DOHH2 (cell line): ENCODE measurements around the gene ZFP3.
"Not testable (repeated sequence)": the region's sequence is repeated elsewhere in the genome, so short reads cannot be mapped to it uniquely, and the experiment has no call there.

Experiments used
- H3F3A ChIP-seq: fragments of 200-600 bp; sonication (generic), shearing (Covaris generic); 2 replicates; pipeline ENCODE4 v1.6.0; 2016; ENCODE audit warnings: antibody characterized with exemption, mild to moderate bottlenecking; ENCODE audit not compliant: control insufficient read depth, insufficient read depth
- H3K27ac ChIP-seq: fragments of 200-600 bp; sonication (generic); 2 replicates; pipeline ENCODE4 v1.5.1; 2014; ENCODE audit warnings: low read depth, mild to moderate bottlenecking, low read length, moderate library complexity
- H3K27me3 ChIP-seq: fragments of 200-600 bp; sonication (generic); 2 replicates; pipeline ENCODE4 v1.6.1; 2014; ENCODE audit warnings: mild to moderate bottlenecking, low read length, mixed read lengths; ENCODE audit not compliant: control insufficient read depth
- H3K36me3 ChIP-seq: fragments of 200-600 bp; sonication (generic); 2 replicates; pipeline ENCODE4 v1.6.1; 2014; ENCODE audit warnings: mild to moderate bottlenecking, low read length, moderate library complexity, mixed read lengths; ENCODE audit not compliant: control insufficient read depth
- H3K4me1 ChIP-seq: fragments of 200-600 bp; sonication (generic); 2 replicates; pipeline ENCODE4 v1.6.1; 2014; ENCODE audit warnings: mild to moderate bottlenecking, low read length, mixed read lengths; ENCODE audit not compliant: control insufficient read depth
- H3K4me2 ChIP-seq: fragments of 200-600 bp; sonication (generic); 2 replicates; pipeline ENCODE4 v1.6.0; 2014; ENCODE audit warnings: mild to moderate bottlenecking, low read length, moderate library complexity
- H3K4me3 ChIP-seq: fragments of 200-600 bp; sonication (generic); 2 replicates; pipeline ENCODE4 v1.5.1; 2014; ENCODE audit warnings: mild to moderate bottlenecking, low read length, mixed read lengths
- H3K79me2 ChIP-seq: fragments of 200-600 bp; sonication (generic); 2 replicates; pipeline ENCODE4 v1.6.1; 2014; ENCODE audit warnings: mild to moderate bottlenecking, low read length, mixed read lengths; ENCODE audit not compliant: control insufficient read depth
- H3K9me2 ChIP-seq: fragments of 200-600 bp; sonication (generic); replicated peaks from 2 replicates; pipeline ENCODE4 v1.6.1; 2014; ENCODE audit warnings: mild to moderate bottlenecking, low read length, mixed read lengths; ENCODE audit not compliant: control insufficient read depth
- H3K9me3 ChIP-seq: fragments of 200-600 bp; sonication (generic); 2 replicates; pipeline ENCODE4 v1.6.1; 2014; ENCODE audit warnings: antibody characterized with exemption, low read length, mixed read lengths; ENCODE audit not compliant: control insufficient read depth, insufficient read depth
- H4K20me1 ChIP-seq: fragments of 200-600 bp; sonication (generic); 2 replicates; pipeline ENCODE4 v1.6.0; 2014; ENCODE audit warnings: low read depth, mild to moderate bottlenecking, antibody characterized with exemption, low read length, moderate library complexity; ENCODE audit not compliant: control insufficient read depth, insufficient read depth
- EZH2phosphoT487 ChIP-seq: fragments of 200-600 bp; sonication (generic); IDR thresholded peaks from 2 replicates; pipeline ENCODE4 v1.6.1; 2017; ENCODE audit warnings: borderline replicate concordance, mild to moderate bottlenecking, antibody characterized with exemption, low read length, moderate library complexity, mixed read lengths
- TF ChIP-seq, protein P1 (sequence below): fragments of 200-600 bp; sonication (generic); IDR thresholded peaks from one replicate; pipeline ENCODE4 v1.5.1; 2014; ENCODE audit warnings: antibody characterized with exemption, mild to moderate bottlenecking, low read depth, low read length; ENCODE audit not compliant: poor library complexity, severe bottlenecking

Gene ZFP3

DNA sequence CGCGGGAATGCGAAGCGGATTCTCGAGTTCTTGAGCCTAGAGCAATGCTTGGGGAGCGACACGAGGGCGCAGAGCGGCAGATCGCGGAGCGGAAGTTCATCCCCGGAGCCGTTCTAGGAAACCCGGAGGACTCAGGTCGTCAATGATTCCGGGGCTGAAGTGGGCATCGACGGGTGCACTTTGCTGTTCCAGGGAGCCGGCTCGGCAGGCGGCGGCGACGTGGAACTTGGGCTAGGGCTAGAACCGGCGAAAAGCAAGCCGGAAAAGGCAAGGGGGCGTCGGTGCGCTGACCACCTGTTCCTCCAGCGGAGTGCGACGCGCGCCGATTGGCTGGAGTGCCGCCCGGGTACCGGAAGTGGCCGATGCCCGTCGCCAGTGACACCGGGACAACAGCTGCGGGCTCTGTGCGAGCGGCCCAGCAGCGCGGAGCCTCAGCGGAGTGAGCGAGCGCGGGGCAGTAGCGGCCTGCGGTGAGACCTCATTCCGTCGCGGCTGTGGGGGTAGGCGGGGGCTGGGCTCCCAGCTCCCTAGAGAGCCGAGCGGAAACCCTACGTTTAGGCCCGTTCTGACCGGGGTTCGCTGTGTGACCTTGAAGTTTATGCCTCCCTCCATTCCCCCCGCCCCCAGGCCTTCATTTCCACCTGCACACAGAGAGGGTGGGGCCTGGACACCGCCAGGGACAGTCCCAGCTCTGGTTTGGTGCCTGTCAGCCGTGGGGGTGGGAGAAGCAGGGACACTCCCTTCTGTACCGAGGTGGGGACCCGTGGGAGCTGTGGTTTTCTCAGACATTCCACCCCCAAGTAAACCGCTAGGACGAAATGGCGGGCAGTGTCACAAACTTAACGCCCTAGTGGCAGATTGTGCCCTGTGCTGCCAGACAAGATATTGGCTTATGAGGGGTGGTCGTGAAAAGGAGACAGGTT lies at the start of gene ZFP3:
Gene ZFP3 (plus strand): TSS at position 362 of the 923 bp plus-strand sequence. CDS start 13,038 bp downstream, outside the sequence.
- H3K27ac ChIP-seq, result peak within 1 kb of the TSS; percentile 38

DNA sequence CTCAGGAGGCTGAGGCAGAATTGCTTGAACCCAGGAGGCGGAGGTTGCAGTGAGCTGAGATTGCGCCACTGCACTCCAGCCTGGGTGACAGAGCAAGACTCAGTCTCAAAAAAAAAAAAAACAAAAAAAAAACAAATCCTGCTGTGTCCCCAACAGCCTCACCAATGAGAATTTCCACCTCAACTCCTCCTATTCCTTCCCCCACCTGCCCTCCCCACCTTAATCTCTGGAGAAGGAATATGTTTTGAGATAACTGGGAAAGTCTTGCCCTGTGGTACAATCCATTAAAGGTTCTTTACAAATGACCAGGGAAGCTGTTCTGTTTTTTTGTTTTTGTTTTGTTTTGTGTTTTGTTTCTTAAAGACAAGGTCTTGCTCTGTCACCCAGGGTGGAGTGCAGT lies 48.1 kb upstream of the ZFP3 start:
- not testable (repeated sequence) for H3K9me2 ChIP-seq
- peak overlapping the region; percentile 72; the same call in 1 of the 2 replicates for H3K4me2 ChIP-seq

More for the DNA sequence above, at the start of gene ZFP3:
- Histone ChIP-seq H3K4me1 (peaks cover 18% of the 10 kb centered on the region), H3F3A (peaks cover 5% of the 10 kb centered on the region), H4K20me1 (no peaks in the 10 kb centered on the region), H3K79me2 (peaks cover 6% of the 10 kb centered on the region; the same call in 1 of the 2 replicates), H3K9me2 (no peaks in the 10 kb centered on the region), H3K36me3 (no peaks in the 10 kb centered on the region), H3K4me2 (peak within 1 kb of the TSS; percentile 89), H3K4me3 (peak within 1 kb of the TSS; percentile 74), H3K9me3 (no peaks in the 10 kb centered on the region), H3K27me3 (no peaks in the 10 kb centered on the region)
- TF ChIP-seq EZH2phosphoT487, result no peak
- TF ChIP-seq, protein P1, sequence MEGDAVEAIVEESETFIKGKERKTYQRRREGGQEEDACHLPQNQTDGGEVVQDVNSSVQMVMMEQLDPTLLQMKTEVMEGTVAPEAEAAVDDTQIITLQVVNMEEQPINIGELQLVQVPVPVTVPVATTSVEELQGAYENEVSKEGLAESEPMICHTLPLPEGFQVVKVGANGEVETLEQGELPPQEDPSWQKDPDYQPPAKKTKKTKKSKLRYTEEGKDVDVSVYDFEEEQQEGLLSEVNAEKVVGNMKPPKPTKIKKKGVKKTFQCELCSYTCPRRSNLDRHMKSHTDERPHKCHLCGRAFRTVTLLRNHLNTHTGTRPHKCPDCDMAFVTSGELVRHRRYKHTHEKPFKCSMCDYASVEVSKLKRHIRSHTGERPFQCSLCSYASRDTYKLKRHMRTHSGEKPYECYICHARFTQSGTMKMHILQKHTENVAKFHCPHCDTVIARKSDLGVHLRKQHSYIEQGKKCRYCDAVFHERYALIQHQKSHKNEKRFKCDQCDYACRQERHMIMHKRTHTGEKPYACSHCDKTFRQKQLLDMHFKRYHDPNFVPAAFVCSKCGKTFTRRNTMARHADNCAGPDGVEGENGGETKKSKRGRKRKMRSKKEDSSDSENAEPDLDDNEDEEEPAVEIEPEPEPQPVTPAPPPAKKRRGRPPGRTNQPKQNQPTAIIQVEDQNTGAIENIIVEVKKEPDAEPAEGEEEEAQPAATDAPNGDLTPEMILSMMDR, result peak; percentile 52

DNA sequence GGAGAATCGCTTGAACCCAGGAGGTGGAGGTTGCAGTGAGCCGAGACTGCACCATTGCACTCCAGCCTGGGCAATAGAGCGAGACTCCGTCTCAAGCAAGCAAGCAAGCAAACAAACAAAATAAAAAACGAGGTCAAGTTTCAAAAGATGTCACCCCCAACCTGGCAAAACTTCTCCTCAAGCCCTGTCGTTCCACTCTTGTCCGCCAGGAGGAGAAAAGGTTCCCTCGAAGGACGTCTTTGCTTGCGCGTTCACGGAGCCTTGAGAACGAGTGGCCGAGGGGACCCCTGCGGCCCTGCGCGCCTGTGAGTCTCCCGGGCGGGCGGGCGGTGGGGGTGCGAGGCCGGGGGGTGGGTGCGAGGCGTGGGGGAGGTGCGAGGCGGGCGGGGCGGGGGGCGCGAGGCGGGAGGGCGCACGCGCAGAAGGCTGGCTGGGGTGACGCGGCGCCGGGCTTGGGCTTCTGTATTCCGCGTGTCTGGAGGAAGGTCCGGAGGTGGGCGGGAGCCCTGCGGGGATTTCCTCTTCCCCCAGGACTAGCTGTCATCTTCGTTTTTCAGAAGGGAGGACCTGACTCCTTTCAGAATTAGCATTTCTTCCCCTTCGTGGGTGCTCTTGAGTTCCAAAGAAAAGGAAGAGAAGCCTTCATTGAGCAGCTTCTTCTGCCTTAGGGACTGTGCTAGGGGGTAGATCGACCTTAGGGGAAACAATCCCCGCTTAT lies 46.7 kb upstream of the ZFP3 start:
- TF ChIP-seq, protein P1, result peak; percentile 64
- TF ChIP-seq EZH2phosphoT487, result no peak
- 0 out of 2 replicates have a peak, but pooled peaks cover 5% of the 10 kb centered on the region for H3K27me3 ChIP-seq
- no peaks in the 10 kb centered on the region for H3K36me3 ChIP-seq
- peaks cover 12% of the 10 kb centered on the region for H3F3A ChIP-seq
- peaks cover 34% of the 10 kb centered on the region for H3K4me1 ChIP-seq
- no peaks in the 10 kb centered on the region for H3K79me2 ChIP-seq
- no peaks in the 10 kb centered on the region for H4K20me1 ChIP-seq
- no peaks in the 10 kb centered on the region for H3K9me2 ChIP-seq
- H3K9me3 ChIP-seq, result no peaks in the 10 kb centered on the region
- H3K4me3 ChIP-seq, result peak overlapping the region; percentile 65
- peak overlapping the region; percentile 57 for H3K27ac ChIP-seq
- H3K4me2 ChIP-seq, result peak overlapping the region; percentile 72

More for the DNA sequence above, 48.1 kb upstream of the ZFP3 start:
- not testable (repeated sequence) for H3K9me3 ChIP-seq, H3K36me3 ChIP-seq, H3K79me2 ChIP-seq, H3K27me3 ChIP-seq, H3K4me3 ChIP-seq, H4K20me1 ChIP-seq, H3K27ac ChIP-seq
- peaks cover 16% of the 10 kb centered on the region for H3F3A ChIP-seq
- H3K4me1 ChIP-seq, result peaks cover 28% of the 10 kb centered on the region
